CD14-positive monocyte (primary cell): Measurements from ENCODE around the gene INF2. TPM values are rescaled to one million over a fixed set of nuclear protein-coding genes. Genes with fewer than 3 reads are reported as not detected.

Source experiments
- DNase-seq, 3 donors: peaks; one replicate each; pipeline ENCODE4 v3.0.0-alpha.2; 2011 to 2022
- H2AFZ ChIP-seq: 2 replicates; pipeline ENCODE4 v1.6.0; 2012; ENCODE audit warnings: mild to moderate bottlenecking, low read depth, low read length, inconsistent platforms; ENCODE audit not compliant: insufficient read depth, poor library complexity, severe bottlenecking
- H3K27ac ChIP-seq, 2 donors: 1 replicate in 1 of 2; 2 replicates in 1 of 2; pipeline ENCODE4 v1.5.1; 2012 to 2013; ENCODE audit warnings: low read length in 2 of 2, control low read depth in 1 of 2, inconsistent platforms in 1 of 2, low read depth in 1 of 2, mild to moderate bottlenecking in 1 of 2
- H3K27me3 ChIP-seq, 2 donors: one replicate each; pipeline versions ENCODE4 v1.6.0 to v1.6.1; 2011 to 2013; ENCODE audit warnings: low read length in 2 of 2; ENCODE audit not compliant: control insufficient read depth in 2 of 2, insufficient read depth in 2 of 2
- H3K36me3 ChIP-seq, 2 donors: replicated peaks in 1 of 2; 1 replicate in 1 of 2; 2 replicates in 1 of 2; pipeline versions ENCODE4 v1.5.1 to v1.6.1; 2012 to 2013; ENCODE audit warnings: low read length in 2 of 2, control low read depth in 1 of 2, inconsistent platforms in 1 of 2, mild to moderate bottlenecking in 1 of 2; ENCODE audit not compliant: insufficient read depth in 2 of 2, control insufficient read depth in 1 of 2
- H3K4me1 ChIP-seq, 2 donors: 1 replicate in 1 of 2; 2 replicates in 1 of 2; pipeline versions ENCODE4 v1.5.1 to v1.6.1; 2012 to 2013; ENCODE audit warnings: low read length in 2 of 2, control low read depth in 1 of 2, inconsistent platforms in 1 of 2, mild to moderate bottlenecking in 1 of 2, moderate library complexity in 1 of 2; ENCODE audit not compliant: insufficient read depth in 2 of 2, control insufficient read depth in 1 of 2
- H3K4me2 ChIP-seq: replicated peaks from 2 replicates; pipeline ENCODE3; 2012; ENCODE audit warnings: low read length, moderate library complexity, mild to moderate bottlenecking; ENCODE audit not compliant: poor library complexity, severe bottlenecking; ENCODE audit errors: extremely low read depth
- H3K4me3 ChIP-seq, 3 experiments: fragments of 200-600 bp in 1 of 3; sonication (generic) in 1 of 3; replicated peaks in 1 of 3; 1 replicate in 2 of 3; 2 replicates in 1 of 3; pipeline ENCODE4 v1.5.1; 2011 to 2013; ENCODE audit warnings: low read length in 3 of 3, mild to moderate bottlenecking in 3 of 3, control low read depth in 2 of 3, low read depth in 2 of 3, inconsistent platforms in 1 of 3, moderate library complexity in 1 of 3
- H3K79me2 ChIP-seq: 2 replicates; pipeline ENCODE4 v1.6.0; 2012; ENCODE audit warnings: mild to moderate bottlenecking, control low read depth, inconsistent platforms, low read length, moderate library complexity; ENCODE audit not compliant: insufficient read depth
- H3K9ac ChIP-seq: 2 replicates; pipeline ENCODE4 v1.6.0; 2017; ENCODE audit warnings: low read length, mild to moderate bottlenecking; ENCODE audit not compliant: insufficient read depth, poor library complexity, severe bottlenecking
- H3K9me3 ChIP-seq, 2 donors: replicated peaks in 1 of 2; 1 replicate in 1 of 2; 2 replicates in 1 of 2; pipeline versions ENCODE4 v1.5.1 to v1.6.1; 2012 to 2013; ENCODE audit warnings: low read length in 2 of 2, control low read depth in 1 of 2; ENCODE audit not compliant: control insufficient read depth in 1 of 2, insufficient read depth in 1 of 2
- H4K20me1 ChIP-seq: 2 replicates; pipeline ENCODE4 v1.6.0; 2012; ENCODE audit warnings: mild to moderate bottlenecking, low read length, control low read depth, moderate library complexity; ENCODE audit not compliant: insufficient read depth
- H3K27ac Mint-ChIP-seq, 7 donors: one replicate each; pipeline ENCODE4 v1.8.0; 2020; ENCODE audit warnings: mild to moderate bottlenecking in 7 of 7, mixed read lengths in 7 of 7, moderate library complexity in 6 of 7, inconsistent platforms in 2 of 7
- H3K27me3 Mint-ChIP-seq, 3 donors: one replicate each; pipeline ENCODE4 v1.8.0; 2021 to 2022; ENCODE audit warnings: low read depth in 3 of 3, mild to moderate bottlenecking in 3 of 3, mixed read lengths in 3 of 3, moderate library complexity in 3 of 3, inconsistent platforms in 1 of 3
- H3K36me3 Mint-ChIP-seq, 2 donors: one replicate each; pipeline ENCODE4 v1.8.0; 2020; ENCODE audit warnings: mixed read lengths in 2 of 2, inconsistent platforms in 1 of 2, mild to moderate bottlenecking in 1 of 2
- H3K4me1 Mint-ChIP-seq: one replicate; pipeline ENCODE4 v1.8.0; 2020; ENCODE audit warnings: mild to moderate bottlenecking, mixed read lengths
- H3K4me3 Mint-ChIP-seq, 2 donors: one replicate each; pipeline ENCODE4 v1.8.0; 2020; ENCODE audit warnings: mild to moderate bottlenecking in 2 of 2, mixed read lengths in 2 of 2, moderate library complexity in 1 of 2
- H3K9me3 Mint-ChIP-seq, 7 donors: one replicate each; pipeline ENCODE4 v1.8.0; 2020 to 2022; ENCODE audit warnings: mixed read lengths in 7 of 7, mild to moderate bottlenecking in 6 of 7, moderate library complexity in 6 of 7, inconsistent platforms in 2 of 7
- CTCF ChIP-seq: fragments of 200-600 bp; IDR thresholded peaks from one replicate; pipeline ENCODE4 v1.8.0; 2022; ENCODE audit warnings: antibody characterized with exemption, mild to moderate bottlenecking
- WGBS: methylation state at CpG from one replicate; pipeline ENCODE4 v1.1.5; 2013; ENCODE audit warnings: missing lambda C conversion rate; ENCODE audit not compliant: insufficient coverage; 5-methylcytosine and 5-hydroxymethylcytosine counted together
- intact Hi-C, 2 donors: fragments of 100-400 bp; cut with micrococcal nuclease; formaldehyde crosslinking; loops; one replicate each; pipeline versions ENCODE4 v1.15.0 to v1.15.1; 2023
- polyA plus RNA-seq, 3 donors: library from polyadenylated mRNA; depleted of rRNA in 1 of 3; unstranded in 2 of 3; stranded (reverse) in 1 of 3; fragments of 300-500 nt in 2 of 3; fragments of >200 nt in 1 of 3; fragmentation: Illumina TruSeq in 2 of 3; gene quantifications; 1 replicate in 2 of 3; 2 replicates in 1 of 3; pipeline ENCODE4 v1.2.3, GENCODE V29; 2012 to 2021

Gene INF2
- polyA plus RNA-seq, 3 donors, result 2.9 to 23.3 (median 3.8) TPM

- H3K4me1 Mint-ChIP-seq, result peaks cover 17% of the 10 kb centered on the region
- no peaks in the 10 kb centered on the region for H3K27me3 ChIP-seq
- peaks cover 0 to 8% (median 0%) of the 10 kb centered on the region in 7 donors for H3K9me3 Mint-ChIP-seq
- peaks cover 0 to 17% of the 10 kb centered on the region in 2 donors for H3K4me1 ChIP-seq
- no peaks in the 10 kb centered on the region for H3K27me3 Mint-ChIP-seq
- peaks cover 0 to 4% of the 10 kb centered on the region in 2 donors for H3K36me3 Mint-ChIP-seq
- no peak overlapping the region for H3K9ac ChIP-seq
- intact Hi-C loops, result no loop called here
- no peaks in the 10 kb centered on the region for H3K36me3 ChIP-seq
- WGBS, result 95% methylated on average over 13 of the region's 13 CpGs
- H4K20me1 ChIP-seq, result no peaks in the 10 kb centered on the region
- no peak overlapping the region for H3K4me2 ChIP-seq
- TF ChIP-seq CTCF, result no peak
- no peak overlapping the region for H2AFZ ChIP-seq
- H3K9me3 ChIP-seq, result no peaks in the 10 kb centered on the region
- no peak overlapping the region for H3K4me3 ChIP-seq
- no peaks in the 10 kb centered on the region for H3K79me2 ChIP-seq
- no peak for DNase-seq
- no peak overlapping the region for H3K27ac Mint-ChIP-seq
- no peak overlapping the region for H3K4me3 Mint-ChIP-seq
- H3K27ac ChIP-seq, result no peak overlapping the region
Measured at GRCh38 chr14:104746071-104746545, 56.7 kb downstream of the INF2 start.

- no peak for DNase-seq
- TF ChIP-seq CTCF, result no peak
- H3K36me3 Mint-ChIP-seq, result peaks cover 0 to 4% of the 10 kb centered on the region in 2 donors
Measured at GRCh38 chr14:104746934-104747481, 57.6 kb downstream of the INF2 start.

More at GRCh38 chr14:104746934-104747481, 57.6 kb downstream of the INF2 start:
- Histone ChIP-seq H2AFZ (no peak overlapping the region), H3K4me1 (peaks cover 3 to 21% of the 10 kb centered on the region in 2 donors), H3K79me2 (no peaks in the 10 kb centered on the region), H3K36me3 (no peaks in the 10 kb centered on the region), H3K27ac (no peak overlapping the region), H3K27me3 (no peaks in the 10 kb centered on the region), H4K20me1 (no peaks in the 10 kb centered on the region), H3K9ac (no peak overlapping the region), H3K9me3 (no peaks in the 10 kb centered on the region), H3K4me3 (no peak overlapping the region), H3K4me2 (no peak overlapping the region)
- WGBS, result 95% methylated on average over 4 of the region's 7 CpGs
- Mint-ChIP-seq H3K4me3 (no peak overlapping the region), H3K9me3 (peaks cover 0 to 8% (median under 1%) of the 10 kb centered on the region in 7 donors), H3K4me1 (peaks cover 17% of the 10 kb centered on the region), H3K27ac (no peak overlapping the region), H3K27me3 (no peaks in the 10 kb centered on the region)
- intact Hi-C loops, result no loop called here
